Activated effector memory CD4-positive, alpha-beta T cell treated with Interleukin-2 at 50 U/mL for 16 hours (primary cell): Measurements from ENCODE around the gene BMP8B.
A peak's percentile ranks its signal among the peaks of the same experiment; 100 is the strongest.

ENCODE experiments used
- DNase-seq: peaks from one replicate; pipeline ENCODE4 v3.0.0-alpha.2; 2020

The BMP8B gene

GRCh38 chr1:39755965-39756659 is 32.6 kb downstream of the BMP8B start:
- DNase-seq: no peak

- no peak for DNase-seq
Observed at GRCh38 chr1:39754906-39755504, 33.7 kb downstream of the BMP8B start.

GRCh38 chr1:39754026-39754570 is 34.6 kb downstream of the BMP8B start:
- no peak for DNase-seq

GRCh38 chr1:39753132-39754025 is 35.3 kb downstream of the BMP8B start:
- DNase-seq: no peak

GRCh38 chr1:39752703-39753102 is 36.0 kb downstream of the BMP8B start:
- no peak for DNase-seq

- DNase-seq: no peak
Observed at GRCh38 chr1:39751595-39751994, 37.1 kb downstream of the BMP8B start.

GRCh38 chr1:39745016-39745670 is 43.5 kb downstream of the BMP8B start:
- no peak for DNase-seq

- peak; percentile 89 for DNase-seq
Observed at GRCh38 chr1:39738622-39739366, 49.9 kb downstream of the BMP8B start, which contains the start of gene PPIE. PPIE (plus strand) TSS chr1:39738882; CDS start chr1:39738901, 19 bp downstream.

GRCh38 chr1:39737546-39738169 is 51.0 kb downstream of the BMP8B start:
- no peak for DNase-seq

GRCh38 chr1:39735731-39736130 is 52.9 kb downstream of the BMP8B start:
- no peak for DNase-seq

GRCh38 chr1:39733161-39733560 is 55.5 kb downstream of the BMP8B start:
- no peak for DNase-seq

- no peak for DNase-seq
Observed at GRCh38 chr1:39732730-39733129, 55.9 kb downstream of the BMP8B start.

GRCh38 chr1:39729842-39730241 is 58.8 kb downstream of the BMP8B start:
- no peak for DNase-seq

GRCh38 chr1:39729030-39729429 is 59.6 kb downstream of the BMP8B start:
- DNase-seq: no peak

GRCh38 chr1:39727932-39728317 is 60.7 kb downstream of the BMP8B start:
- DNase-seq: no peak

GRCh38 chr1:39727221-39727931 is 61.3 kb downstream of the BMP8B start:
- no peak for DNase-seq

GRCh38 chr1:39726600-39726999 is 62.1 kb downstream of the BMP8B start:
- DNase-seq: no peak

- DNase-seq: no peak
Observed at GRCh38 chr1:39722495-39722894, 66.2 kb downstream of the BMP8B start.

- DNase-seq: no peak
Observed at GRCh38 chr1:39721664-39722063, 67.0 kb downstream of the BMP8B start.

GRCh38 chr1:39720094-39720999 is 68.3 kb downstream of the BMP8B start:
- DNase-seq: no peak
